Measurements from ENCODE around the gene ADGRE1.

Gene ADGRE1

GRCh38 chr19:6886277-6886897 lies 992 bp upstream of the ADGRE1 start:
- Histone ChIP-seq H3K27me3 (ENCODE audit: control insufficient read depth in 1 of 2, insufficient read depth in 2 of 2, low read length in 2 of 2) (no peaks in the 10 kb centered on the region), H3K4me1 (ENCODE audit: insufficient read depth, low read length) (no peaks in the 10 kb centered on the region), H3K9me3 (ENCODE audit: low read length) (no peaks in the 10 kb centered on the region), H3K9ac (ENCODE audit: low read length) (no peak overlapping the region), H3K4me3 (ENCODE audit: low read depth in 1 of 2, low read length in 2 of 2) (no peak overlapping the region), H3K27ac (ENCODE audit: low read depth, low read length) (no peak overlapping the region), H3K36me3 (ENCODE audit: insufficient read depth, low read length) (no peaks in the 10 kb centered on the region)

GRCh38 chr19:6888967-6889366 lies 1.6 kb downstream of the ADGRE1 start:
- Histone ChIP-seq H3K9me3 (ENCODE audit: low read length) (no peaks in the 10 kb centered on the region), H3K4me1 (ENCODE audit: insufficient read depth, low read length) (no peaks in the 10 kb centered on the region), H3K4me3 (ENCODE audit: low read depth in 1 of 2, low read length in 2 of 2) (no peak overlapping the region)

GRCh38 chr19:6890401-6890913 lies 3.1 kb downstream of the ADGRE1 start:
- Histone ChIP-seq H3K9me3 (ENCODE audit: low read length) (no peaks in the 10 kb centered on the region), H3K27ac (ENCODE audit: low read depth, low read length) (no peak overlapping the region), H3K4me1 (ENCODE audit: insufficient read depth, low read length) (no peaks in the 10 kb centered on the region), H3K36me3 (ENCODE audit: insufficient read depth, low read length) (no peaks in the 10 kb centered on the region), H3K9ac (ENCODE audit: low read length) (no peak overlapping the region), H3K4me3 (ENCODE audit: low read depth in 1 of 2, low read length in 2 of 2) (no peak overlapping the region), H3K27me3 (ENCODE audit: control insufficient read depth in 1 of 2, insufficient read depth in 2 of 2, low read length in 2 of 2) (no peaks in the 10 kb centered on the region)

More at GRCh38 chr19:6888967-6889366, 1.6 kb downstream of the ADGRE1 start:
- no peak overlapping the region for H3K9ac ChIP-seq (ENCODE audit: low read length)
- H3K27ac ChIP-seq (ENCODE audit: low read depth, low read length) = no peak overlapping the region
- H3K36me3 ChIP-seq (ENCODE audit: insufficient read depth, low read length) = no peaks in the 10 kb centered on the region
- no peaks in the 10 kb centered on the region for H3K27me3 ChIP-seq (ENCODE audit: control insufficient read depth in 1 of 2, insufficient read depth in 2 of 2, low read length in 2 of 2)

- H3K27me3 ChIP-seq (ENCODE audit: control insufficient read depth in 1 of 2, insufficient read depth in 2 of 2, low read length in 2 of 2) = no peaks in the 10 kb centered on the region
- H3K4me1 ChIP-seq (ENCODE audit: insufficient read depth, low read length) = no peaks in the 10 kb centered on the region
- no peak overlapping the region for H3K27ac ChIP-seq (ENCODE audit: low read depth, low read length)
- H3K9me3 ChIP-seq (ENCODE audit: low read length) = no peaks in the 10 kb centered on the region
- H3K36me3 ChIP-seq (ENCODE audit: insufficient read depth, low read length) = no peaks in the 10 kb centered on the region
- H3K4me3 ChIP-seq (ENCODE audit: low read depth in 1 of 2, low read length in 2 of 2) = no peak overlapping the region
- no peak overlapping the region for H3K9ac ChIP-seq (ENCODE audit: low read length)
Observed at GRCh38 chr19:6890938-6891337, 3.6 kb downstream of the ADGRE1 start.

GRCh38 chr19:6891761-6892385 lies 4.5 kb downstream of the ADGRE1 start:
- no peaks in the 10 kb centered on the region for H3K27me3 ChIP-seq (ENCODE audit: control insufficient read depth in 1 of 2, insufficient read depth in 2 of 2, low read length in 2 of 2)
- H3K36me3 ChIP-seq (ENCODE audit: insufficient read depth, low read length) = no peaks in the 10 kb centered on the region
- H3K27ac ChIP-seq (ENCODE audit: low read depth, low read length) = no peak overlapping the region
- H3K9ac ChIP-seq (ENCODE audit: low read length) = no peak overlapping the region
- H3K4me1 ChIP-seq (ENCODE audit: insufficient read depth, low read length) = no peaks in the 10 kb centered on the region
- no peak overlapping the region for H3K4me3 ChIP-seq (ENCODE audit: low read depth in 1 of 2, low read length in 2 of 2)
- peaks cover 3% of the 10 kb centered on the region for H3K9me3 ChIP-seq (ENCODE audit: low read length)

GRCh38 chr19:6894313-6894712 lies 6.9 kb downstream of the ADGRE1 start:
- Histone ChIP-seq H3K36me3 (ENCODE audit: insufficient read depth, low read length) (no peaks in the 10 kb centered on the region), H3K4me1 (ENCODE audit: insufficient read depth, low read length) (no peaks in the 10 kb centered on the region), H3K9me3 (ENCODE audit: low read length) (peaks cover 3% of the 10 kb centered on the region), H3K27ac (ENCODE audit: low read depth, low read length) (no peak overlapping the region), H3K27me3 (ENCODE audit: control insufficient read depth in 1 of 2, insufficient read depth in 2 of 2, low read length in 2 of 2) (no peaks in the 10 kb centered on the region), H3K9ac (ENCODE audit: low read length) (no peak overlapping the region), H3K4me3 (ENCODE audit: low read depth in 1 of 2, low read length in 2 of 2) (no peak overlapping the region)

GRCh38 chr19:6903446-6903845 lies 16.1 kb downstream of the ADGRE1 start:
- Histone ChIP-seq H3K4me1 (ENCODE audit: insufficient read depth, low read length) (no peaks in the 10 kb centered on the region), H3K27me3 (ENCODE audit: control insufficient read depth in 1 of 2, insufficient read depth in 2 of 2, low read length in 2 of 2) (no peaks in the 10 kb centered on the region), H3K9ac (ENCODE audit: low read length) (no peak overlapping the region), H3K9me3 (ENCODE audit: low read length) (peaks cover 16% of the 10 kb centered on the region), H3K36me3 (ENCODE audit: insufficient read depth, low read length) (no peaks in the 10 kb centered on the region), H3K4me3 (ENCODE audit: low read depth in 1 of 2, low read length in 2 of 2) (no peak overlapping the region), H3K27ac (ENCODE audit: low read depth, low read length) (no peak overlapping the region)

- H3K27me3 ChIP-seq (ENCODE audit: control insufficient read depth in 1 of 2, insufficient read depth in 2 of 2, low read length in 2 of 2) = no peaks in the 10 kb centered on the region
- H3K36me3 ChIP-seq (ENCODE audit: insufficient read depth, low read length) = no peaks in the 10 kb centered on the region
- H3K9ac ChIP-seq (ENCODE audit: low read length) = no peak overlapping the region
- peaks cover 10% of the 10 kb centered on the region for H3K9me3 ChIP-seq (ENCODE audit: low read length)
- no peak overlapping the region for H3K27ac ChIP-seq (ENCODE audit: low read depth, low read length)
- no peak overlapping the region for H3K4me3 ChIP-seq (ENCODE audit: low read depth in 1 of 2, low read length in 2 of 2)
- no peaks in the 10 kb centered on the region for H3K4me1 ChIP-seq (ENCODE audit: insufficient read depth, low read length)
Observed at GRCh38 chr19:6906559-6907060, 19.2 kb downstream of the ADGRE1 start.

- Histone ChIP-seq H3K4me3 (ENCODE audit: low read depth in 1 of 2, low read length in 2 of 2) (no peak overlapping the region), H3K9me3 (ENCODE audit: low read length) (peaks cover 17% of the 10 kb centered on the region), H3K9ac (ENCODE audit: low read length) (no peak overlapping the region), H3K27me3 (ENCODE audit: control insufficient read depth in 1 of 2, insufficient read depth in 2 of 2, low read length in 2 of 2) (no peaks in the 10 kb centered on the region), H3K36me3 (ENCODE audit: insufficient read depth, low read length) (no peaks in the 10 kb centered on the region), H3K27ac (ENCODE audit: low read depth, low read length) (no peak overlapping the region), H3K4me1 (ENCODE audit: insufficient read depth, low read length) (no peaks in the 10 kb centered on the region)
Observed at GRCh38 chr19:6911523-6911922, 24.1 kb downstream of the ADGRE1 start.

- Histone ChIP-seq H3K36me3 (ENCODE audit: insufficient read depth, low read length) (no peaks in the 10 kb centered on the region), H3K4me1 (ENCODE audit: insufficient read depth, low read length) (no peaks in the 10 kb centered on the region), H3K27me3 (ENCODE audit: control insufficient read depth in 1 of 2, insufficient read depth in 2 of 2, low read length in 2 of 2) (no peaks in the 10 kb centered on the region), H3K9ac (ENCODE audit: low read length) (no peak overlapping the region), H3K9me3 (ENCODE audit: low read length) (peaks cover 9% of the 10 kb centered on the region), H3K4me3 (ENCODE audit: low read depth in 1 of 2, low read length in 2 of 2) (no peak overlapping the region), H3K27ac (ENCODE audit: low read depth, low read length) (no peak overlapping the region)
Observed at GRCh38 chr19:6914321-6914720, 26.9 kb downstream of the ADGRE1 start.

- Histone ChIP-seq H3K27me3 (ENCODE audit: control insufficient read depth in 1 of 2, insufficient read depth in 2 of 2, low read length in 2 of 2) (no peaks in the 10 kb centered on the region), H3K4me3 (ENCODE audit: low read depth in 1 of 2, low read length in 2 of 2) (no peak overlapping the region), H3K4me1 (ENCODE audit: insufficient read depth, low read length) (no peaks in the 10 kb centered on the region)
Observed at GRCh38 chr19:6916952-6917351, 29.6 kb downstream of the ADGRE1 start.

GRCh38 chr19:6925386-6925785 lies 38.0 kb downstream of the ADGRE1 start:
- H3K4me1 ChIP-seq (ENCODE audit: insufficient read depth, low read length) = no peaks in the 10 kb centered on the region
- no peak overlapping the region for H3K27ac ChIP-seq (ENCODE audit: low read depth, low read length)
- H3K36me3 ChIP-seq (ENCODE audit: insufficient read depth, low read length) = no peaks in the 10 kb centered on the region
- H3K4me3 ChIP-seq (ENCODE audit: low read depth in 1 of 2, low read length in 2 of 2) = no peak overlapping the region
- H3K9me3 ChIP-seq (ENCODE audit: low read length) = no peaks in the 10 kb centered on the region
- H3K27me3 ChIP-seq (ENCODE audit: control insufficient read depth in 1 of 2, insufficient read depth in 2 of 2, low read length in 2 of 2) = no peaks in the 10 kb centered on the region
- no peak overlapping the region for H3K9ac ChIP-seq (ENCODE audit: low read length)

More at GRCh38 chr19:6916952-6917351, 29.6 kb downstream of the ADGRE1 start:
- peaks cover 9% of the 10 kb centered on the region for H3K9me3 ChIP-seq (ENCODE audit: low read length)
- H3K36me3 ChIP-seq (ENCODE audit: insufficient read depth, low read length) = no peaks in the 10 kb centered on the region
- no peak overlapping the region for H3K27ac ChIP-seq (ENCODE audit: low read depth, low read length)
- no peak overlapping the region for H3K9ac ChIP-seq (ENCODE audit: low read length)
